Suprapubic skin (tissue), 4 donors: ENCODE data around the gene KCMF1.

Experiments
- CTCF ChIP-seq, 2 donors: fragments of 200-600 bp in 1 of 2; fragments of 450-650 bp in 1 of 2; sonication (generic) in 1 of 2; IDR thresholded peaks; one replicate each; pipeline ENCODE4 v1.5.1; 2016 to 2019; ENCODE audit warnings: antibody characterized with exemption in 2 of 2, mild to moderate bottlenecking in 1 of 2, moderate library complexity in 1 of 2
- EP300 ChIP-seq: sonication (generic); formaldehyde crosslinking; IDR thresholded peaks from one replicate; pipeline ENCODE4 v1.6.1; 2017; ENCODE audit warnings: antibody characterized with exemption
- POLR2A ChIP-seq, 2 donors: fragments of 450-650 bp; IDR thresholded peaks; one replicate each; pipeline ENCODE4 v1.6.1; 2017; ENCODE audit warnings: antibody characterized with exemption in 2 of 2, mild to moderate bottlenecking in 2 of 2, moderate library complexity in 2 of 2
- POLR2AphosphoS5 ChIP-seq, 3 donors: sonication (generic); formaldehyde crosslinking; IDR thresholded peaks; one replicate each; pipeline ENCODE4 v1.6.1; 2017; ENCODE audit warnings: antibody characterized with exemption in 3 of 3

DNA sequence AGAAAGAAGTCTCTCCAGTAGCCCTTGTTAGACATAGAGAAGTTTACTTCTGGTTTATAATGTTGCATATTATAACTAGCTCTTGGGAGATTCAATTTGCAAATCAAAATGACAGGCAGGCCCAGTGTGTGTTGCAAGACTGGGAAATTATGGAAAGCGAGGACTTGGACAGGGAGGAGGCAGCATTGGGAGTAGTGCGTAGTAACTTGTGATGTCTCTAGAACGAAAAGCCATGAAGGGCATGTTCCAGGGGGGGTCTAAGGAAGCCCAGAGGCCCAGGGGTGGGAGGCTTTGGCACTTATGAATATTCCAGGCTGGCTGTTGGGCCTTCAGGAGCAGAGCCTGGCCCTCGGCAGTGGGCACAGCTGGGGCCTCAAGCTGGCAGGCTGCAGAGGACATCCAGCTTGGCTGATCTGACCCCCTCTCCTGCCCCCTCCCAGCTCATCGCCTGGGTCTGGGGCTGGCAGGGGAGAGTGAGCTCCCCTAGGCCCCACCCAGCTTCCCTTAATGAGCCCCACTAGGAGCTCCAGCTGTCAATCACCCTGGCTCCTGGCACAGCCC is 107.0 kb downstream of the KCMF1 start:
- TF ChIP-seq CTCF (IDR thresholded peaks at IDR 0.05), result no peak
- TF ChIP-seq POLR2A (IDR thresholded peaks at IDR 0.05), result no peak
- no peak for TF ChIP-seq EP300
- no peak for TF ChIP-seq POLR2AphosphoS5 (IDR thresholded peaks at IDR 0.05)
